ENCODE data around the gene LCP2. TPM values are rescaled to one million over a fixed set of nuclear protein-coding genes. Genes with fewer than 3 reads are reported as not detected.

The LCP2 gene
- total and polyA plus RNA-seq, 2 donors (not counting 1 experiment from before 2014, with no cell fraction given) = 11.7 to 13.9 TPM

DNA sequence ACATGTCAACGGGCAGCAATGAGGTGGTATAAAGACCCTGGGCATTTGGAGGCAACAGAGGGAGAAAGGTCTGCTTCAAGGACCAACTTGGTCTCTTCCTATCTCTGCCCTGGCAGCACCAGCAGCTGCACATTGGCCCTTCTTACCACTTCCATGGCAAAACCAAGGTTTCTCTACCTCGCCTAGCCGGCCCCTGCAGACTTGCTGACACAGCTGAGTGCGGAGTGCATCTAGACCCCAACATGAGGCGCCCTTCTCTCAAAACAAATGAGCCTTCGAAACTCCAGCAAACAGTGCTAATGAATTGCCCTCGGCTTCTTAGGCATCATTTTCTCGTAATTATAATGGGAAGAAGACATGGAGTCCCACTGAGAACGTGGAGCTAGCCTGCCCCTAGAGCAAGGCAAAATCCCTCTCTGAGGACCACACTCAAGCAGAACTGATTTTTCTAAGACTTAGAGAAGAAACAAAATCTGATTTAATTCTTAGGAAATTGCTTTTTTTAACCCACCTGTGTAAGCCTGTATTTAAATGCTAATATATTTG is 49.5 kb upstream of the LCP2 start:
- Mint-ChIP-seq H3K4me1 (no peaks in the 10 kb centered on the region), H3K9me3 (ENCODE audit: insufficient read depth) (no peaks in the 10 kb centered on the region), H3K27me3 (peaks cover 54% of the 10 kb centered on the region), H3K4me3 (no peak overlapping the region), H3K27ac (no peak overlapping the region)
- Histone ChIP-seq H3K79me2 (ENCODE audit: control insufficient read depth, insufficient read depth, low read length) (no peaks in the 10 kb centered on the region), H3K27ac (ENCODE audit: low read length in 2 of 2) (no peak overlapping the region), H3K36me3 (replicated peaks in 1 of 2; ENCODE audit: control extremely low read depth in 1 of 2, control insufficient read depth in 1 of 2, extremely low read depth in 1 of 2, insufficient read depth in 2 of 2, low read length in 1 of 2) (no peaks in the 10 kb centered on the region), H3K9me3 (ENCODE audit: control extremely low read depth in 1 of 3, control insufficient read depth in 2 of 3, insufficient read depth in 1 of 3, low read length in 2 of 3) (peaks cover 0 to 3% (median 0%) of the 10 kb centered on the region in 3 donors), H2AFZ (ENCODE audit: insufficient read depth, low read depth, low read length, poor library complexity, severe bottlenecking) (no peak overlapping the region), H4K20me1 (ENCODE audit: control insufficient read depth, insufficient read depth, low read length, poor library complexity, severe bottlenecking) (no peaks in the 10 kb centered on the region), H3K4me2 (replicated peaks; ENCODE audit: low read depth, low read length, poor library complexity, severe bottlenecking) (no peak overlapping the region), H3K27me3 (replicated peaks in 1 of 4; ENCODE audit: control extremely low read depth in 1 of 4, control insufficient read depth in 3 of 4, insufficient read depth in 4 of 4, low read length in 3 of 4) (peaks cover 0 to 15% (median 10%) of the 10 kb centered on the region in 4 experiments), H3K4me3 (ENCODE audit: control extremely low read depth in 1 of 5, extremely low read depth in 1 of 5, insufficient read depth in 1 of 5, low read depth in 2 of 5, low read length in 4 of 5) (no peak overlapping the region), H3K9ac (ENCODE audit: low read length) (no peak overlapping the region), H3K4me1 (ENCODE audit: control insufficient read depth in 2 of 2, insufficient read depth in 2 of 2, low read length in 2 of 2) (no peaks in the 10 kb centered on the region)
- POLR2A ChIA-PET = no interaction called here
- no peak for ATAC-seq (ENCODE audit: low read depth)
- TF ChIP-seq EZH2 (IDR thresholded peaks at IDR 0.05; ENCODE audit: borderline replicate concordance, insufficient read depth, low read depth, low read length, poor library complexity, severe bottlenecking) = no peak
- TF ChIP-seq, protein P1, sequence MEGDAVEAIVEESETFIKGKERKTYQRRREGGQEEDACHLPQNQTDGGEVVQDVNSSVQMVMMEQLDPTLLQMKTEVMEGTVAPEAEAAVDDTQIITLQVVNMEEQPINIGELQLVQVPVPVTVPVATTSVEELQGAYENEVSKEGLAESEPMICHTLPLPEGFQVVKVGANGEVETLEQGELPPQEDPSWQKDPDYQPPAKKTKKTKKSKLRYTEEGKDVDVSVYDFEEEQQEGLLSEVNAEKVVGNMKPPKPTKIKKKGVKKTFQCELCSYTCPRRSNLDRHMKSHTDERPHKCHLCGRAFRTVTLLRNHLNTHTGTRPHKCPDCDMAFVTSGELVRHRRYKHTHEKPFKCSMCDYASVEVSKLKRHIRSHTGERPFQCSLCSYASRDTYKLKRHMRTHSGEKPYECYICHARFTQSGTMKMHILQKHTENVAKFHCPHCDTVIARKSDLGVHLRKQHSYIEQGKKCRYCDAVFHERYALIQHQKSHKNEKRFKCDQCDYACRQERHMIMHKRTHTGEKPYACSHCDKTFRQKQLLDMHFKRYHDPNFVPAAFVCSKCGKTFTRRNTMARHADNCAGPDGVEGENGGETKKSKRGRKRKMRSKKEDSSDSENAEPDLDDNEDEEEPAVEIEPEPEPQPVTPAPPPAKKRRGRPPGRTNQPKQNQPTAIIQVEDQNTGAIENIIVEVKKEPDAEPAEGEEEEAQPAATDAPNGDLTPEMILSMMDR (IDR thresholded peaks at IDR 0.05) = no peak
- intact Hi-C loops (cut with micrococcal nuclease) = no loop called here
- CTCF ChIA-PET = interaction anchor here (0.7 to 3.0 kb wide), 6 partner anchors 8 to 122 kb away, joined by 3 to 21 read pairs (median 4); no protein-coding TSS in a partner anchor
- 97% methylated on average over 5 of the region's 9 CpGs for WGBS (ENCODE audit: insufficient coverage)
- no peak for DNase-seq

- H3K4me1 ChIP-seq (ENCODE audit: control insufficient read depth in 2 of 2, insufficient read depth in 2 of 2, low read length in 2 of 2) = no peaks in the 10 kb centered on the region
- H3K4me3 ChIP-seq (ENCODE audit: control extremely low read depth in 1 of 5, extremely low read depth in 1 of 5, insufficient read depth in 1 of 5, low read depth in 2 of 5, low read length in 4 of 5) = no peak overlapping the region
- DNase-seq (no peak), ATAC-seq (ENCODE audit: low read depth) (no peak)
- H3K9me3 Mint-ChIP-seq (ENCODE audit: insufficient read depth) = no peaks in the 10 kb centered on the region
- TF ChIP-seq EZH2 (IDR thresholded peaks at IDR 0.05; ENCODE audit: borderline replicate concordance, insufficient read depth, low read depth, low read length, poor library complexity, severe bottlenecking) = no peak
- TF ChIP-seq, protein P1 (IDR thresholded peaks at IDR 0.05) = no peak
- WGBS (ENCODE audit: insufficient coverage) = no CpG with 5 or more reads among the region's 1 CpG
- intact Hi-C loops (cut with micrococcal nuclease) = no loop called here
- POLR2A ChIA-PET = no interaction called here
- peaks cover 49% of the 10 kb centered on the region for H3K27me3 Mint-ChIP-seq
- H3K27ac Mint-ChIP-seq = no peak overlapping the region
- no peak overlapping the region for H3K4me3 Mint-ChIP-seq
- no peaks in the 10 kb centered on the region for H3K79me2 ChIP-seq (ENCODE audit: control insufficient read depth, insufficient read depth, low read length)
- H3K4me1 Mint-ChIP-seq = no peaks in the 10 kb centered on the region
- no peaks in the 10 kb centered on the region for H3K36me3 ChIP-seq (replicated peaks in 1 of 2; ENCODE audit: control extremely low read depth in 1 of 2, control insufficient read depth in 1 of 2, extremely low read depth in 1 of 2, insufficient read depth in 2 of 2, low read length in 1 of 2)
- H2AFZ ChIP-seq (ENCODE audit: insufficient read depth, low read depth, low read length, poor library complexity, severe bottlenecking) = no peak overlapping the region
- no peak overlapping the region for H3K4me2 ChIP-seq (replicated peaks; ENCODE audit: low read depth, low read length, poor library complexity, severe bottlenecking)
- peaks cover 0 to 13% (median 5%) of the 10 kb centered on the region in 3 donors for H3K9me3 ChIP-seq (ENCODE audit: control extremely low read depth in 1 of 3, control insufficient read depth in 2 of 3, insufficient read depth in 1 of 3, low read length in 2 of 3)
- H3K9ac ChIP-seq (ENCODE audit: low read length) = no peak overlapping the region
- H3K27ac ChIP-seq (ENCODE audit: low read length in 2 of 2) = no peak overlapping the region
- peaks cover 0 to 14% (median 7%) of the 10 kb centered on the region in 4 experiments for H3K27me3 ChIP-seq (replicated peaks in 1 of 4; ENCODE audit: control extremely low read depth in 1 of 4, control insufficient read depth in 3 of 4, insufficient read depth in 4 of 4, low read length in 3 of 4)
- H4K20me1 ChIP-seq (ENCODE audit: control insufficient read depth, insufficient read depth, low read length, poor library complexity, severe bottlenecking) = no peaks in the 10 kb centered on the region
- CTCF ChIA-PET = interaction anchor here (1.8 kb wide), 1 partner anchor 78 kb away, joined by 7 read pairs; no protein-coding TSS in a partner anchor
These were observed 48.4 kb upstream of the LCP2 start for GRCh38 chr5:170345971-170346370.

All from B cell (primary cell).